AG09309 (cell line): ENCODE data around the gene FAM227A.

ENCODE experiments used
- DNase-seq: peaks from one replicate; pipeline ENCODE4 v3.0.0-alpha.2; 2010; ENCODE audit warnings: low read depth
- H3K4me3 ChIP-seq: 2 replicates; pipeline ENCODE4 v1.5.1; 2011; ENCODE audit warnings: mild to moderate bottlenecking, low read depth, low read length, moderate library complexity; ENCODE audit not compliant: control insufficient read depth
- TF ChIP-seq, protein P1 (sequence below): IDR thresholded peaks from 2 replicates; pipeline ENCODE4 v1.5.1; 2011; ENCODE audit warnings: mild to moderate bottlenecking, low read depth, low read length, inconsistent platforms; ENCODE audit not compliant: insufficient read depth, control insufficient read depth; ENCODE audit errors: missing control alignments

Gene FAM227A

DNA sequence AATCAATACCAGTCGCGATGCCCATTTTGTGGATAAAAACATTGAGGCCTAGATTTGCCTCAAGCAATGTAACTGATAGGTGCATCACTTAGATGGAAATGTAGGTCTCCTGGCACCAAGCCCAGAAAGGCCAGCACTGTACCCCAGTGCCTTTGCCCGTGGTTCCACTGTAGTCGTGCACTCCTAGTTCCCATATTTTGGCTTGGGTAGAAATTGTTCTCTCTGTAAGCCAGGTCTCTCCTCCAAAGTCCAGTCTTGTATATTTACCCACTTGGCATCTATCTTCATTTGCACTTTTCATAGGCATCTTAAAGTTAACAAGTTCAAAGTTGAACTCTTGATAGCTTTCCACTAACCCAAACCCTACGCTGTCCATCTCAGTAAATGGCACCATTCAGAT is 44.6 kb downstream of the FAM227A start:
- no peak overlapping the region for H3K4me3 ChIP-seq
- no peak for DNase-seq

DNA sequence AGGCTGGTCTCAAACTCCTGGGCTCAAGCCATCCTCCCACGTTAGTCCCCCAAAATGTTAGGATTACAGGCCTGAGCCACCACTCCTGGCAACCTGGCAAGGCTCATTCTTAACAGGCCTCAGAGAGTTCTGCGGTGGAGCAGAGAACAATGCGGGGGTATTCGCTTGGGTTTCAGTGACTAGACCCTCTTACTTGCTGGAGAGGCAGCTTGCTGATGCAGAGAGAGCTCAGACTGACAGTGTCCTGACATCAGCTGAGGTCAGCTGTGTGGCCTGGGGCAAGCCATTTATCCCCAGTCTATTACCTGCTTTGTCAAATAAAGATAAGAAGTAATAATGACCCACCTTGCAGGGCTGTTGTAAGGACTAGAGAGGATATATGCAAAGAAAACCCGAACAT is 46.0 kb downstream of the FAM227A start:
- TF ChIP-seq, protein P1, sequence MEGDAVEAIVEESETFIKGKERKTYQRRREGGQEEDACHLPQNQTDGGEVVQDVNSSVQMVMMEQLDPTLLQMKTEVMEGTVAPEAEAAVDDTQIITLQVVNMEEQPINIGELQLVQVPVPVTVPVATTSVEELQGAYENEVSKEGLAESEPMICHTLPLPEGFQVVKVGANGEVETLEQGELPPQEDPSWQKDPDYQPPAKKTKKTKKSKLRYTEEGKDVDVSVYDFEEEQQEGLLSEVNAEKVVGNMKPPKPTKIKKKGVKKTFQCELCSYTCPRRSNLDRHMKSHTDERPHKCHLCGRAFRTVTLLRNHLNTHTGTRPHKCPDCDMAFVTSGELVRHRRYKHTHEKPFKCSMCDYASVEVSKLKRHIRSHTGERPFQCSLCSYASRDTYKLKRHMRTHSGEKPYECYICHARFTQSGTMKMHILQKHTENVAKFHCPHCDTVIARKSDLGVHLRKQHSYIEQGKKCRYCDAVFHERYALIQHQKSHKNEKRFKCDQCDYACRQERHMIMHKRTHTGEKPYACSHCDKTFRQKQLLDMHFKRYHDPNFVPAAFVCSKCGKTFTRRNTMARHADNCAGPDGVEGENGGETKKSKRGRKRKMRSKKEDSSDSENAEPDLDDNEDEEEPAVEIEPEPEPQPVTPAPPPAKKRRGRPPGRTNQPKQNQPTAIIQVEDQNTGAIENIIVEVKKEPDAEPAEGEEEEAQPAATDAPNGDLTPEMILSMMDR, result no peak
- DNase-seq, result no peak
- no peak overlapping the region for H3K4me3 ChIP-seq

More for the DNA sequence above, 44.6 kb downstream of the FAM227A start:
- TF ChIP-seq, protein P1, result no peak

DNA sequence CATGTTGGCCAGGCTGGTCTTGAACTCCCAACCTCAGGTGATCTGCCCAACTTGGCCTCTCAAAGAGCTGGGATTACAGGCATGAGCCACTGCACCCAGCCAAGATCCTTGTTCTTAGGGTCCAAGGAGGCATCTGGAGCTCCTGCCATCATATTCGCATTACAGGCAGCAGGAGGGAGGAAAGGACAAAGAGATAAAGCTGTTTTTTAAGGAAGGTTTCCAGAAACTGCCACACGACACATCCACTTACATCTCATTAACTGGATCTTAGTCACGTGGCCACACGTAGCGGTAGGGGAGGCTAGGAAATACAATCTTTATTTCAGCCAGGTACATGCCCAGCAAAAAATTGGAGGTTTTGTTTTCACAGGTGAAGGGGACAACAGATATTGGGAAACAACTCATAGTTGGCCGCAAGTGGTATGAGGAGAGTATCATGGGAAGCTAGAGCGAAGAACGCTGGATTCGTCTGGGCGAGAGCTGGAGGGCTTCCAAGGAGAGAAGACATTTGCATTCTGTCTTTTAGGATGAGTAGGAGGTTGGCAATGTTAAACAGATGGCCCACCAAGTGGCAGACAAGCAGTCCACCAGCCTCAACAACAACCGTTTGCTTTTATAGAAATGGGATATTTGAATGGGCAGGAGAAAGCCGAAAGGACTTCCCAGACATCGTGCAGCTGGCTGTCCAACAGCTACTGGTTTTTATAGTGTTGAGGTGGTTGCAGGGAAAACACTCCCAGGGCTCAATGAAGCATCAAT is 47.0 kb downstream of the FAM227A start:
- no peak for DNase-seq
- H3K4me3 ChIP-seq, result no peak overlapping the region

GRCh38 chr22:38607680-38608079 is 48.5 kb downstream of the FAM227A start:
- TF ChIP-seq, protein P1, result no peak
- DNase-seq, result no peak
- no peak overlapping the region for H3K4me3 ChIP-seq

More for the DNA sequence above, 47.0 kb downstream of the FAM227A start:
- TF ChIP-seq, protein P1, result no peak

GRCh38 chr22:38602166-38602565 is 54.0 kb downstream of the FAM227A start:
- TF ChIP-seq, protein P1, result no peak
- DNase-seq, result no peak
- H3K4me3 ChIP-seq, result no peak overlapping the region

DNA sequence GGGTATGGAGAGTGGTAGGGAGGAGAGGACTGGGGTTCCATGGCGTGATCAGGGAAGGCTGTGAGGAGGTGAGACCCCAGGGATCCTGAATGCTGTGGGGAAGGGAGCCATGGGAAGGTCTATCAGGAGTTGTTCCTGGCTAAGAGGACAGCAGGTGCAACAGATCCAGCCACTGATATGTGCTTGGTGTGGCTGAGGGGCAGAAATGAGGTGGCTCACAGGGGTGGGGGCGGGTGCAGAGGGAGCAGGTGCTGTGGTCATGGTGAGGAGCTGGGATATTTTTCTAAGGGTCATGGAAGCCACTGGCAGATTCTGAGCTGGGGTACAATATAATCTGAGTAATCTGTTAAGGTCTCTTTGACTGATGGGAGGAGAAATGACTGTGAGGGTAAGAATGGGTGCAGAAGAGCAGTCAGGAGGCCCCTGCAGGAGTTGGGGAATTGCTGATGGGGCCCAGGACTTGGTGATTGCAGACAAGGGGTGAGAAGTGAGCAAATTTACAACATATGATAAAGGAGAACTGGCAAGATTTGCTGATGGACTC is 54.9 kb downstream of the FAM227A start:
- H3K4me3 ChIP-seq, result no peak overlapping the region
- TF ChIP-seq, protein P1, result no peak
- DNase-seq, result no peak
